Liver (tissue), 9 donors: ENCODE measurements around the gene PDE4D. TPM values are rescaled to one million over a fixed set of nuclear protein-coding genes. Genes with fewer than 3 reads are reported as not detected.

Source experiments
- DNase-seq: peaks from one replicate; pipeline ENCODE4 v3.0.0-alpha.2; 2017; ENCODE audit warnings: low spot score
- H3K27ac ChIP-seq, 2 donors: one replicate each; pipeline ENCODE4 v1.7.0; 2013; ENCODE audit warnings: inconsistent platforms in 2 of 2, low read length in 2 of 2, control low read depth in 1 of 2, low read depth in 1 of 2, mild to moderate bottlenecking in 1 of 2
- H3K27me3 ChIP-seq, 4 donors: one replicate each; pipeline versions ENCODE4 v1.6.1 to v1.7.0; 2013; ENCODE audit warnings: low read length in 3 of 4, inconsistent platforms in 1 of 4, mild to moderate bottlenecking in 1 of 4, moderate library complexity in 1 of 4; ENCODE audit not compliant: control insufficient read depth in 4 of 4, insufficient read depth in 4 of 4
- H3K36me3 ChIP-seq, 4 donors: one replicate each; pipeline versions ENCODE4 v1.6.1 to v1.7.0; 2013; ENCODE audit warnings: low read length in 3 of 4, mild to moderate bottlenecking in 3 of 4, low read depth in 1 of 4, moderate library complexity in 1 of 4; ENCODE audit not compliant: control insufficient read depth in 4 of 4, insufficient read depth in 3 of 4
- H3K4me1 ChIP-seq, 4 donors: one replicate each; pipeline versions ENCODE4 v1.6.1 to v1.7.0; 2013; ENCODE audit warnings: low read length in 3 of 4, mild to moderate bottlenecking in 3 of 4, moderate library complexity in 1 of 4; ENCODE audit not compliant: control insufficient read depth in 4 of 4, insufficient read depth in 4 of 4
- H3K4me3 ChIP-seq, 3 donors: one replicate each; pipeline versions ENCODE4 v1.6.1 to v1.7.0; 2013; ENCODE audit warnings: low read length in 3 of 3, control low read depth in 1 of 3, low read depth in 1 of 3, mild to moderate bottlenecking in 1 of 3
- H3K9ac ChIP-seq, 2 donors: one replicate each; pipeline ENCODE4 v1.7.0; 2013; ENCODE audit warnings: low read length in 2 of 2, mild to moderate bottlenecking in 2 of 2, moderate library complexity in 2 of 2, control low read depth in 1 of 2, low read depth in 1 of 2
- H3K9me3 ChIP-seq, 4 donors: one replicate each; pipeline versions ENCODE4 v1.6.1 to v1.7.0; 2013; ENCODE audit warnings: low read length in 3 of 4; ENCODE audit not compliant: control insufficient read depth in 4 of 4
- EGR1 ChIP-seq, 2 donors: IDR thresholded peaks; 2 replicates each; pipeline ENCODE4 v1.6.1; 2016 to 2018; ENCODE audit warnings: antibody characterized with exemption in 2 of 2, low read depth in 2 of 2
- FOXA1 ChIP-seq: IDR thresholded peaks from 2 replicates; pipeline ENCODE4 v1.6.1; 2016; ENCODE audit warnings: antibody characterized with exemption
- FOXA2 ChIP-seq: IDR thresholded peaks from 2 replicates; pipeline ENCODE4 v1.6.1; 2016; ENCODE audit warnings: antibody characterized with exemption
- GABPA ChIP-seq, 2 donors: IDR thresholded peaks in 1 of 2; conservative IDR thresholded peaks in 1 of 2; 2 replicates each; pipeline ENCODE4 v1.6.1; 2016; ENCODE audit warnings: antibody characterized with exemption in 2 of 2, mild to moderate bottlenecking in 1 of 2, moderate library complexity in 1 of 2
- HNF4A ChIP-seq, 2 donors: conservative IDR thresholded peaks; 2 replicates each; pipeline ENCODE4 v1.6.1; 2016; ENCODE audit warnings: antibody characterized with exemption in 2 of 2, mild to moderate bottlenecking in 2 of 2
- HNF4G ChIP-seq: IDR thresholded peaks from 2 replicates; pipeline ENCODE4 v1.6.1; 2016; ENCODE audit warnings: antibody characterized with exemption
- JUND ChIP-seq, 2 donors: IDR thresholded peaks; 2 replicates each; pipeline ENCODE4 v1.6.1; 2016; ENCODE audit warnings: antibody characterized with exemption in 2 of 2
- MAX ChIP-seq: IDR thresholded peaks from 2 replicates; pipeline ENCODE4 v1.6.1; 2016; ENCODE audit warnings: antibody characterized with exemption
- NR2F2 ChIP-seq: IDR thresholded peaks from 2 replicates; pipeline ENCODE4 v1.6.1; 2016; ENCODE audit warnings: antibody characterized with exemption
- RAD21 ChIP-seq, 2 donors: IDR thresholded peaks; 2 replicates each; pipeline ENCODE4 v1.6.1; 2016; ENCODE audit warnings: antibody characterized with exemption in 2 of 2, mild to moderate bottlenecking in 2 of 2
- REST ChIP-seq: IDR thresholded peaks from 2 replicates; pipeline ENCODE4 v1.6.1; 2016; ENCODE audit warnings: antibody characterized with exemption, mild to moderate bottlenecking
- RXRA ChIP-seq, 2 donors: IDR thresholded peaks; 2 replicates each; pipeline ENCODE4 v1.6.1; 2017 to 2018; ENCODE audit warnings: antibody characterized with exemption in 2 of 2, mild to moderate bottlenecking in 1 of 2
- SP1 ChIP-seq: IDR thresholded peaks from 2 replicates; pipeline ENCODE4 v1.6.1; 2018; ENCODE audit warnings: antibody characterized with exemption, mild to moderate bottlenecking
- TAF1 ChIP-seq: conservative IDR thresholded peaks from 2 replicates; pipeline ENCODE4 v1.6.1; 2016; ENCODE audit warnings: antibody characterized with exemption, mild to moderate bottlenecking
- YY1 ChIP-seq: IDR thresholded peaks from 2 replicates; pipeline ENCODE4 v1.6.1; 2016; ENCODE audit warnings: antibody characterized with exemption, mild to moderate bottlenecking
- ZBTB33 ChIP-seq: IDR thresholded peaks from 2 replicates; pipeline ENCODE4 v1.6.1; 2016; ENCODE audit warnings: antibody characterized with exemption
- WGBS: extraction: QIAGEN DNeasy Blood & Tissue Kit; methylation state at CpG from one replicate; pipeline ENCODE4 v1.1.7; 2013; 5-methylcytosine and 5-hydroxymethylcytosine counted together
- polyA plus RNA-seq, 2 donors: library from polyadenylated mRNA; stranded (reverse) in 1 of 2; unstranded in 1 of 2; fragments of 200-250 nt in 1 of 2; fragments of >200 nt in 1 of 2; fragmentation: Nextera tagmentation in 1 of 2; extraction: Ambion mirVana in 1 of 2; gene quantifications; one replicate each; pipeline versions ENCODE4 v1.2.1 to v1.2.3, GENCODE V29; 2013 to 2015
- total RNA-seq, 2 donors: library from RNA; depleted of rRNA; stranded (reverse); fragments of >200 nt; gene quantifications; one replicate each; pipeline ENCODE4 v1.2.3, GENCODE V29; 2014
- TF ChIP-seq, protein P1 (sequence below): IDR thresholded peaks from 2 replicates; pipeline ENCODE4 v1.6.1; 2016; ENCODE audit warnings: antibody characterized with exemption
- donor health status: healthy.
- donor health status: healthy.
- donor health status: healthy.
- donor health status: healthy.
- donor health status: healthy.

The PDE4D gene
- total and polyA plus RNA-seq, 4 donors: 0.67 to 11.9 (median 6.5) TPM

- TF ChIP-seq RXRA (IDR thresholded peaks at IDR 0.05): no peak
- no peak for TF ChIP-seq RAD21 (IDR thresholded peaks at IDR 0.05)
- no peak for TF ChIP-seq HNF4A (conservative IDR thresholded peaks at IDR 0.05)
- TF ChIP-seq GABPA (IDR thresholded peaks at IDR 0.05 in 1 of 2, conservative IDR thresholded peaks at IDR 0.05 in 1 of 2): no peak
- no peak for TF ChIP-seq YY1
- no peak for TF ChIP-seq JUND (IDR thresholded peaks at IDR 0.05)
- no peak for TF ChIP-seq TAF1
These were observed 670.6 kb downstream of the PDE4D start (continued) for GRCh38 chr5:59222687-59223511.

DNA sequence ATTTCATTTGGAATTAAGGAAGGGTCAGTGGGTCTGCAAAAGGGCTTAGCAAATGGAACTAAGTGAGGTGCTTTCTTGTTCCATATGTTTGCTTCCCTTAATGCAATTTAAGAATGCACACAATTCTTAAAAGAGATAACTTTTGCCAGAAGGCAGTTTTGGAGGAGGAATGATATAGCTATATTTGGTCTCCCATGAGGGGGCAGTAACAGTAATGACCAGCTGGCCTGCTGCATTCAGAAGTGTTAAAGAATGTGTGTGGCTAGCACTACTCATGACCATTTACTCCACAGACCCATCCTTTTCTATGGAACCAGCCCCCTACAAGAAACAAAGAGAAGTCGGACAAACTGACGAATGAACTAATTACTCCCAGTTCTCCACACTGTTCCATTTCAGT, 671.8 kb downstream of the PDE4D start:
- Histone ChIP-seq H3K9ac (no peak overlapping the region), H3K36me3 (no peaks in the 10 kb centered on the region), H3K27ac (no peak overlapping the region), H3K4me3 (no peak overlapping the region), H3K27me3 (no peaks in the 10 kb centered on the region), H3K4me1 (peaks cover 0 to 4% (median 0%) of the 10 kb centered on the region in 4 donors), H3K9me3 (peaks cover 0 to 8% (median 0%) of the 10 kb centered on the region in 4 donors)
- no peak for DNase-seq
- 95% methylated on average over 2 of the region's 2 CpGs for WGBS
- TF ChIP-seq RAD21 (IDR thresholded peaks at IDR 0.05) (no peak), ZBTB33 (no peak), GABPA (IDR thresholded peaks at IDR 0.05 in 1 of 2, conservative IDR thresholded peaks at IDR 0.05 in 1 of 2) (no peak), YY1 (no peak), NR2F2 (no peak), TAF1 (no peak), HNF4A (conservative IDR thresholded peaks at IDR 0.05) (no peak), EGR1 (IDR thresholded peaks at IDR 0.05; ENCODE audit: low read depth in 2 of 2) (no peak), RXRA (IDR thresholded peaks at IDR 0.05) (no peak), SP1 (no peak), HNF4G (no peak), JUND (IDR thresholded peaks at IDR 0.05) (no peak), FOXA2 (no peak), FOXA1 (no peak), MAX (no peak)
- TF ChIP-seq, protein P1, sequence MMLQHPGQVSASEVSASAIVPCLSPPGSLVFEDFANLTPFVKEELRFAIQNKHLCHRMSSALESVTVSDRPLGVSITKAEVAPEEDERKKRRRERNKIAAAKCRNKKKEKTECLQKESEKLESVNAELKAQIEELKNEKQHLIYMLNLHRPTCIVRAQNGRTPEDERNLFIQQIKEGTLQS: no peak

- Histone ChIP-seq H3K9me3 (no peaks in the 10 kb centered on the region), H3K4me1 (peaks cover 0 to 4% (median 0%) of the 10 kb centered on the region in 4 donors), H3K4me3 (no peak overlapping the region), H3K27ac (no peak overlapping the region), H3K27me3 (no peaks in the 10 kb centered on the region), H3K36me3 (no peaks in the 10 kb centered on the region), H3K9ac (no peak overlapping the region)
- 98% methylated on average over 2 of the region's 2 CpGs for WGBS
- DNase-seq: no peak
- TF ChIP-seq RAD21 (IDR thresholded peaks at IDR 0.05) (peak; percentile 46 to 60), REST (no peak)
These were observed 675.0 kb downstream of the PDE4D start for GRCh38 chr5:59218424-59219045.
